Sigmoid colon (tissue), 7 donors: ENCODE data around the gene TTC39B. TPM values are rescaled to one million over a fixed set of nuclear protein-coding genes. Genes with fewer than 3 reads are reported as not detected.

Source experiments
- DNase-seq: peaks from one replicate; pipeline ENCODE4 v3.0.0-alpha.2; 2019
- H3K27ac ChIP-seq, 4 donors: fragments of 200-600 bp; sonication (generic); one replicate each; pipeline ENCODE4 v1.5.1; 2016 to 2019; ENCODE audit warnings: mild to moderate bottlenecking in 1 of 4
- H3K27me3 ChIP-seq, 3 donors: fragments of 200-600 bp; sonication (generic); one replicate each; pipeline ENCODE4 v1.5.1; 2019; ENCODE audit warnings: mild to moderate bottlenecking in 1 of 3
- H3K36me3 ChIP-seq, 4 donors: fragments of 200-600 bp; sonication (generic); one replicate each; pipeline ENCODE4 v1.5.1; 2016 to 2019
- H3K4me1 ChIP-seq, 4 donors: fragments of 200-600 bp; sonication (generic); one replicate each; pipeline ENCODE4 v1.5.1; 2017 to 2019
- H3K4me3 ChIP-seq, 4 donors: fragments of 200-600 bp; sonication (generic); one replicate each; pipeline ENCODE4 v1.5.1; 2017 to 2019; ENCODE audit warnings: mild to moderate bottlenecking in 2 of 4, moderate library complexity in 1 of 4
- H3K9me3 ChIP-seq, 4 donors: fragments of 200-600 bp in 3 of 4; sonication (generic) in 3 of 4; one replicate each; pipeline versions ENCODE4 v1.5.1 to v1.6.1; 2013 to 2019
- CTCF ChIP-seq, 4 experiments: fragments of 450-650 bp in 3 of 4; fragments of 200-600 bp in 1 of 4; IDR thresholded peaks; one replicate each; pipeline ENCODE4 v1.5.1; 2016 to 2019; ENCODE audit warnings: antibody characterized with exemption in 4 of 4, mild to moderate bottlenecking in 3 of 4, moderate library complexity in 2 of 4
- EP300 ChIP-seq, 4 donors: sonication (generic); formaldehyde crosslinking; IDR thresholded peaks; one replicate each; pipeline ENCODE4 v1.6.1; 2017; ENCODE audit warnings: antibody characterized with exemption in 4 of 4
- POLR2A ChIP-seq, 2 donors: fragments of 450-650 bp; IDR thresholded peaks; one replicate each; pipeline ENCODE4 v1.6.1; 2016; ENCODE audit warnings: antibody characterized with exemption in 2 of 2, mild to moderate bottlenecking in 2 of 2, moderate library complexity in 2 of 2
- POLR2AphosphoS5 ChIP-seq, 4 donors: sonication (generic); formaldehyde crosslinking; IDR thresholded peaks; one replicate each; pipeline ENCODE4 v1.6.1; 2017; ENCODE audit warnings: antibody characterized with exemption in 4 of 4
- WGBS, 2 donors: extraction: QIAGEN DNeasy Blood & Tissue Kit; methylation state at CpG; one replicate each; pipeline ENCODE4 v1.1.7; 2013; 5-methylcytosine and 5-hydroxymethylcytosine counted together
- intact Hi-C: fragments of 100-400 bp; cut with DNase I; formaldehyde crosslinking; loops from one replicate; pipeline ENCODE4 v1.15.1; 2023
- polyA plus RNA-seq, 3 donors: library from polyadenylated mRNA; stranded (reverse); fragments of 200-250 nt; gene quantifications; one replicate each; pipeline ENCODE4 v1.2.3, GENCODE V29; 2013
- total RNA-seq, 4 donors: library from RNA; depleted of rRNA; stranded (reverse); fragments of >200 nt; gene quantifications; one replicate each; pipeline ENCODE4 v1.1.0, GENCODE V29; 2016
- donor health status: healthy with polysubstance abuse.
- donor health status: Bipolar disorder and iron deficiency.
- donor health status: healthy.

Gene TTC39B
- total and polyA plus RNA-seq, 7 donors = 4.2 to 15.8 (median 9.1) TPM

DNA sequence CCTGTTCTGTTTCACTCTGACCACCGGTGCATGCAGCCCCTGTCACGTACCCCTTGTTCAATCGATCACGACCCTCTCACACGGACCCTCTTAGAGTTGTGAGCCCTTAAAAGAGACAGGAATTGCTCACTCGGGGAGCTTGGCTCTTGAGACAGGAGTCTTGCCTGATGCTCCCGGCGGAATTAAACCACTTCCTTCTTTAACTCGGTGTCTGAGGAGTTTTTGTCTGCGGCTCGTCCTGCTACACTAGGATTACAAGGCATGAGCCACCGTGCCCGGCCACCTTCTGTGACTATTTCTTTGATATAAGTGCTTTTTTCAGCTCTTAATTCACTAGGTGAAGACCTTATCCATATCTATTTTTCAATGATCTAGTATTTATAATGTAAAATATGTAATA lies 167.5 kb downstream of the TTC39B start:
- Histone ChIP-seq H3K4me3 (no peak overlapping the region), H3K9me3 (no peaks in the 10 kb centered on the region), H3K27me3 (no peaks in the 10 kb centered on the region), H3K27ac (peak overlapping the region in 1 of 4 donors; percentile 9), H3K36me3 (no peaks in the 10 kb centered on the region), H3K4me1 (peaks cover 0 to 23% (median 12%) of the 10 kb centered on the region in 4 donors)
- WGBS, 2 donors = 74 to 88% methylated on average over 13 of the region's 13 CpGs
- TF ChIP-seq EP300 (IDR thresholded peaks at IDR 0.05) = no peak
- TF ChIP-seq POLR2A (IDR thresholded peaks at IDR 0.05) = no peak
- TF ChIP-seq CTCF (IDR thresholded peaks at IDR 0.05) = no peak
- TF ChIP-seq POLR2AphosphoS5 (IDR thresholded peaks at IDR 0.05) = no peak
- no peak for DNase-seq
- intact Hi-C loops = loop anchor here (10.0 kb wide), 1 partner anchor 375 kb away; no protein-coding TSS in a partner anchor

DNA sequence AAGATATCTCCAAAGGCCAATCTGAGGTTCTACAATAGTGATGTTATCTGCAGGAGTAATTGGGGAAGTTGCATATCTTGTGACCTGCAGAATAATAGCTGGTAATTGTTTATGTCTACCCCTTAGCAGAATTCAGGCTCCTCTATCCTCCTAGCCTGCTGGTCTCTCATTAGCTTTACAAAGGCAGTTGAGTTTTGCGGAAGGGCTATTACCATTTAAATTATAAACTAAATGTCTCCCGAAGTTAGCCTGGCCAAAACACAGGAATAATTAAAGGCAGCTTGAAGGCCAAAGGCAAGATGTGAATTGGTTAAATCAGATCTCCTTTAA lies 168.7 kb downstream of the TTC39B start:
- no peak for DNase-seq
- intact Hi-C loops = loop anchor here (10.0 kb wide), 1 partner anchor 374 kb away; no protein-coding TSS in a partner anchor
- TF ChIP-seq EP300 (IDR thresholded peaks at IDR 0.05) (no peak), POLR2A (IDR thresholded peaks at IDR 0.05) (no peak), CTCF (IDR thresholded peaks at IDR 0.05) (no peak), POLR2AphosphoS5 (IDR thresholded peaks at IDR 0.05) (no peak)
- Histone ChIP-seq H3K27me3 (no peaks in the 10 kb centered on the region), H3K4me1 (peaks cover 0 to 20% (median 12%) of the 10 kb centered on the region in 4 donors), H3K36me3 (no peaks in the 10 kb centered on the region), H3K27ac (no peak overlapping the region), H3K4me3 (no peak overlapping the region), H3K9me3 (no peaks in the 10 kb centered on the region)
- 80 to 85% methylated on average over 2 of the region's 2 CpGs for WGBS, 2 donors

DNA sequence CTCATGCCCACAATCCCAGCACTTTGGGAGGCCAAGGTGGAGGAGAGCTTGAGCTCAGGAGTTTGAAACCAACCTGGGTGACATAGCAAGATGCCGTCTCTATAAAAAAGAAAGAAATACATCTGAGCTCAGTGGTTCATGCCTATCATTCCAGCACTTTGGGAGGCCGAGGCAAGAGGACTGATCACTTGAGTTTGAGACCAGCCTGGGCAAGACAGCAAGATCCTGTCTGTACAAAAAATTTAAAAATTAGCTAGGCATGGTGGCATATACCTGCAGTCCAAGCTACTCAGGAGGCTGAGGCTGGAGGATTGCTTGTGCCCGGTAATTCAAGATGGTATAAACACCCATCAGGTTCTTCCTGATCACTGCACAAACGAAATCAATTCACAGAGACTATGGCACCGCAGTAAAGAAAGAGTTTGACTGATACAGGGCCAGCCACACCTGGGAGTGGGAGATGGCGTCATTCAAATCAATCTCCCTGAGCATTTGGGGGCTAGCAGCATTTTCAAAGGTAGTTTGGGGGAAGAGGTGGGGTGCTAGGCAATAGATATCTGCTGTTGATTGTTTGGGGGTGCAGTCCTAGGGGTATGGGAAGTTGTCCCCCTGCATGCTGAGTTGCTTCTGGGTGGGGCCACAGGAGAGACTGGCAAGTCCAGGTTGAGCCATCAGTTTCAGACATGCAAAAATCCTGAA lies 169.2 kb downstream of the TTC39B start:
- no peaks in the 10 kb centered on the region for H3K36me3 ChIP-seq
- H3K4me1 ChIP-seq = peaks cover 0 to 20% (median 12%) of the 10 kb centered on the region in 4 donors
- intact Hi-C loops = loop anchor here (10.0 kb wide), 1 partner anchor 373 kb away; no protein-coding TSS in a partner anchor
- no peak for DNase-seq
- no peaks in the 10 kb centered on the region for H3K27me3 ChIP-seq
- H3K4me3 ChIP-seq = no peak overlapping the region
- TF ChIP-seq POLR2AphosphoS5 (IDR thresholded peaks at IDR 0.05) (no peak), POLR2A (IDR thresholded peaks at IDR 0.05) (no peak), EP300 (IDR thresholded peaks at IDR 0.05) (no peak), CTCF (IDR thresholded peaks at IDR 0.05) (no peak)
- no peaks in the 10 kb centered on the region for H3K9me3 ChIP-seq
- WGBS, 2 donors = 88 to 94% methylated on average over 6 of the region's 6 CpGs
- H3K27ac ChIP-seq = no peak overlapping the region

DNA sequence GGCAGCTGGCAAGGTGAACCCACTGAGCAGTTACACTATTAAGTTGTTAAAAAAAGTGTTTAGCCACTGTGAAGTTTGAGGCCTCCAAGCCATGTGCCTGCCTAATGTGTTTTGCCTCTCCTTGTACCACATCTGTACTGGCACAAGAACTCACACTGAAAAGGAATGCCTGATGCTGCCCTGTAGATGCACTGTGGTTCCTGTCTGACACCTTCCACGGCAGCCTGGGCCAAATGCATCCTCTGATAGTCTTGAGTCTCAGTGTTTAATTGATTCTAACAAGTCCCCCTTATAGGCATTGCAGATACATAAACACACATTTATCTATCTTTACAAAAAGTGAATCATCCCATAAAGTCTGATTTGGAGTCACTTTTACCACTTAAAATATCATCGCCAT lies 169.9 kb downstream of the TTC39B start:
- Histone ChIP-seq H3K27ac (no peak overlapping the region), H3K9me3 (no peaks in the 10 kb centered on the region), H3K4me3 (no peak overlapping the region), H3K36me3 (no peaks in the 10 kb centered on the region), H3K27me3 (no peaks in the 10 kb centered on the region), H3K4me1 (peaks cover 0 to 20% (median 12%) of the 10 kb centered on the region in 4 donors)
- DNase-seq = no peak
- no peak for TF ChIP-seq POLR2A (IDR thresholded peaks at IDR 0.05)
- no peak for TF ChIP-seq EP300 (IDR thresholded peaks at IDR 0.05)
- TF ChIP-seq CTCF (IDR thresholded peaks at IDR 0.05) = no peak
- no peak for TF ChIP-seq POLR2AphosphoS5 (IDR thresholded peaks at IDR 0.05)
- WGBS, 2 donors = 82 to 86% methylated on average over 2 of the region's 2 CpGs
- intact Hi-C loops = loop anchor here (10.0 kb wide), 1 partner anchor 372 kb away; no protein-coding TSS in a partner anchor
